Smooth muscle cell of the coronary artery (primary cell): ENCODE measurements around the gene FMOD. TPM values are rescaled to one million over a fixed set of nuclear protein-coding genes. Genes with fewer than 3 reads are reported as not detected.

ENCODE experiments used
- total RNA-seq: library from RNA; depleted of rRNA; stranded (reverse); fragments of >200 nt; gene quantifications from 2 replicates; pipeline ENCODE4 v1.2.3, GENCODE V29; 2014; ENCODE audit warnings: low replicate concordance

The FMOD gene
- total RNA-seq: 7.1 and 24.5 TPM in 2 replicates

GRCh38 chr1:203351037-203351625 lies at the start of gene FMOD:
Gene FMOD (minus strand): TSS chr1:203351122. CDS start chr1:203348270, 2,852 bp downstream.

GRCh38 chr1:203304919-203305808 lies 45.8 kb downstream of the FMOD start, which contains the start of gene BTG2:
Gene BTG2 (plus strand): TSS chr1:203305519. CDS start chr1:203305607, 88 bp downstream.

Other genes with a start within 250 kb of the FMOD start
- gene ADORA1, start 223.4 kb downstream of the FMOD start, total RNA-seq: under 0.01 and 14.6 TPM in 2 replicates
- gene MYBPH, start 175.3 kb downstream of the FMOD start, total RNA-seq: 0.35 TPM in 1 of 2 replicates, not detected in the other
- gene CHI3L1, start 164.4 kb downstream of the FMOD start, total RNA-seq: 0.15 and 231 TPM in 2 replicates
- gene CHIT1, start 121.4 kb downstream of the FMOD start, total RNA-seq: under 0.01 and 0.70 TPM in 2 replicates
- 10.1 and 18.8 TPM in 2 replicates for gene BTG2, start 45.6 kb downstream of the FMOD start, total RNA-seq
- under 0.01 and 2.3 TPM in 2 replicates for gene PRELP, start 124.7 kb upstream of the FMOD start, total RNA-seq
- gene OPTC, start 143.0 kb upstream of the FMOD start, total RNA-seq: not detected in 2 replicates